HG02981 (cell line): ENCODE results near the gene SLC35A1.

Experiments
- ATAC-seq: cut with Tn5 transposase; IDR thresholded peaks from one replicate; pipeline ENCODE4 v1.9.1; 2021; ENCODE audit warnings: mild to moderate bottlenecking, moderate library complexity; ENCODE audit not compliant: unreplicated experiment

SLC35A1 gene

GRCh38 chr6:87522686-87523085, 49.9 kb downstream of the SLC35A1 start:
- no peak for ATAC-seq

GRCh38 chr6:87529221-87529620, 56.4 kb downstream of the SLC35A1 start:
- ATAC-seq = no peak

- ATAC-seq = no peak
These were observed 61.7 kb downstream of the SLC35A1 start for GRCh38 chr6:87534377-87535047.

GRCh38 chr6:87538510-87539260, 65.9 kb downstream of the SLC35A1 start:
- ATAC-seq = no peak

GRCh38 chr6:87539554-87539953, 66.8 kb downstream of the SLC35A1 start:
- ATAC-seq = no peak

GRCh38 chr6:87540539-87540938, 67.8 kb downstream of the SLC35A1 start:
- no peak for ATAC-seq

- ATAC-seq = no peak
These were observed 68.3 kb downstream of the SLC35A1 start for GRCh38 chr6:87541041-87541440.

GRCh38 chr6:87541744-87542143, 69.0 kb downstream of the SLC35A1 start:
- ATAC-seq = no peak

- no peak for ATAC-seq
These were observed 71.1 kb downstream of the SLC35A1 start for GRCh38 chr6:87543696-87544473.

- no peak for ATAC-seq
These were observed 71.6 kb downstream of the SLC35A1 start for GRCh38 chr6:87544474-87544735.

- no peak for ATAC-seq
These were observed 79.0 kb downstream of the SLC35A1 start for GRCh38 chr6:87551799-87552198.

- ATAC-seq = no peak
These were observed 80.5 kb downstream of the SLC35A1 start for GRCh38 chr6:87553159-87553765.

- no peak for ATAC-seq
These were observed 82.7 kb downstream of the SLC35A1 start for GRCh38 chr6:87555506-87555905.

GRCh38 chr6:87558446-87558845, 85.7 kb downstream of the SLC35A1 start:
- ATAC-seq = no peak

GRCh38 chr6:87561017-87561416, 88.2 kb downstream of the SLC35A1 start:
- no peak for ATAC-seq
